NB4 (cell line): Measurements from ENCODE around the gene ATP2A3.

Source experiments
- DNase-seq: peaks from one replicate; pipeline ENCODE4 v3.0.0; 2010; ENCODE audit warnings: low read depth
- H3K4me3 ChIP-seq: one replicate; pipeline ENCODE4 v1.5.1; 2011; ENCODE audit warnings: mild to moderate bottlenecking, low read depth, low read length, moderate library complexity
- MAX ChIP-seq: IDR thresholded peaks from 2 replicates; pipeline ENCODE4 v1.6.1; 2011; ENCODE audit warnings: low read depth, low read length
- MYC ChIP-seq: IDR thresholded peaks from 2 replicates; pipeline ENCODE4 v1.6.1; 2011; ENCODE audit warnings: low read depth, low read length
- POLR2A ChIP-seq: IDR thresholded peaks from 2 replicates; pipeline ENCODE4 v1.6.1; 2011; ENCODE audit warnings: mild to moderate bottlenecking; ENCODE audit not compliant: insufficient read length; ENCODE audit errors: extremely low read depth
- TF ChIP-seq, protein P1 (sequence below): IDR thresholded peaks from one replicate; pipeline ENCODE4 v1.5.1; 2012; ENCODE audit warnings: low read depth, low read length

The ATP2A3 gene

DNA sequence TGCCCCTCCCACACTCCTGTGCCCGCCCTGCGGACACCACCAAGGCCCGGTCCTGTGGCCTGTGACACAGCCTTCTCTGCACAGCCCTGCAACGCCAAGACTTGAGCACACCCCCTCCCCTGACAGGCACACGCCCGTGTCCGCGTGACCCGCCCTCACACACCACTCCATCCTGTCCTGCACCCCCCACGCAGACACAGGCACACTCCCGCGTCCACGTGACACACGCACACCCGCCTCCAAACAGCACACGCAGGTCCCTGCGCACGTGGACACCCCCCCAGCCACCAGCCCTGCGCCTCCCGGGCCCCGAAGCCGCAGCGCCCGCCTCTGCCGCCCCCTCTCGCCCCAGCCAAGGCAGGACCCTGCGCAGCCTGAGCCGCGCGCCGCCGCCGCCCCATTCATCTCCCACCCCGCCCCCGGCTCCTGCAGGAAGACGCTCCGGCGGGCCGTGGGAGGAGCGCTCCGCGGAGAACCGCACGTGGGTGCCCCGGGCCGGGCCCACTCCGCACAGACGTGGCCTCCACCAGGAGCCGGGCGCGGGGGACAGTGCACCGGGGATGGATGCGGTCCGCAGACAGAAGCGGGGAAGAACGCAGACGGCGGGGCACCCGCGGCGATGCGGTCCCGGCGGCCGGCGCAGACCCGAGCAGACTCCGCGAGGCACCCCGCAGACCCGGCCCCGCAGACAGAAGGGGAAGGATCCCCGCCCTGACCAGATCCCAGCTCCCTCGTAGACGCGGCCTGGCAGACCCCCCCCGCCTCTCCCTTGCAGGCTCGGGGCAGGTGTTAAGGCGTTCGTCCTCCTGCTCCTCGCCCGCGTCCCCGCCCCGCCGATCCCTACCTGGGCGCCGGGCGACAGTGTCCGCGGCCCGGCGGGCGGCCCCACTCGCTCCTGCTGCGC, 71.9 kb downstream of the ATP2A3 start:
- H3K4me3 ChIP-seq, result peak overlapping the region; percentile 36
- TF ChIP-seq MYC, result peak; percentile 74
- TF ChIP-seq MAX, result peak; percentile 91
- no peak for TF ChIP-seq POLR2A
- TF ChIP-seq, protein P1, sequence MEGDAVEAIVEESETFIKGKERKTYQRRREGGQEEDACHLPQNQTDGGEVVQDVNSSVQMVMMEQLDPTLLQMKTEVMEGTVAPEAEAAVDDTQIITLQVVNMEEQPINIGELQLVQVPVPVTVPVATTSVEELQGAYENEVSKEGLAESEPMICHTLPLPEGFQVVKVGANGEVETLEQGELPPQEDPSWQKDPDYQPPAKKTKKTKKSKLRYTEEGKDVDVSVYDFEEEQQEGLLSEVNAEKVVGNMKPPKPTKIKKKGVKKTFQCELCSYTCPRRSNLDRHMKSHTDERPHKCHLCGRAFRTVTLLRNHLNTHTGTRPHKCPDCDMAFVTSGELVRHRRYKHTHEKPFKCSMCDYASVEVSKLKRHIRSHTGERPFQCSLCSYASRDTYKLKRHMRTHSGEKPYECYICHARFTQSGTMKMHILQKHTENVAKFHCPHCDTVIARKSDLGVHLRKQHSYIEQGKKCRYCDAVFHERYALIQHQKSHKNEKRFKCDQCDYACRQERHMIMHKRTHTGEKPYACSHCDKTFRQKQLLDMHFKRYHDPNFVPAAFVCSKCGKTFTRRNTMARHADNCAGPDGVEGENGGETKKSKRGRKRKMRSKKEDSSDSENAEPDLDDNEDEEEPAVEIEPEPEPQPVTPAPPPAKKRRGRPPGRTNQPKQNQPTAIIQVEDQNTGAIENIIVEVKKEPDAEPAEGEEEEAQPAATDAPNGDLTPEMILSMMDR, result no peak
- peak; percentile 73 for DNase-seq

- no peak for DNase-seq
These were observed 72.6 kb downstream of the ATP2A3 start for GRCh38 chr17:3891626-3892094.

DNA sequence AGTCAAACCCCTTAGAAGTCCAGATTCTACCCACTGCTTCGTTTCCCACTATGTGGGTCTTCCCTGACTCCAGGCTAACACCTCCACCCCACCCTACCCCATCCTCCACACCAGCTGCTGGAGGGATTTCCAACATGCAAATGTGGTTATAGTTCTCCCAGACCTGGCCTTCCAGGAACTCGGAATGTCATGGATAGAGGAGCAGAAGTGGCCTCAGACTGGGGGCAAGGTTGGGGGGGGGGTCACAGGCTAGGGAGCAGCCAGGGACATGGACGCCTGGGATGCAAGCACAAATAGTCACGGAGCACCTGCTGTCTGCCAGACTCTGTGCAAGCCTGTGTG, 73.4 kb downstream of the ATP2A3 start:
- TF ChIP-seq MAX (no peak), POLR2A (no peak), MYC (no peak)
- TF ChIP-seq, protein P1, result no peak

More at GRCh38 chr17:3891626-3892094, 72.6 kb downstream of the ATP2A3 start:
- TF ChIP-seq, protein P1, result no peak
- TF ChIP-seq MAX (no peak), POLR2A (no peak), MYC (no peak)
- H3K4me3 ChIP-seq, result peak overlapping the region; percentile 25

DNA sequence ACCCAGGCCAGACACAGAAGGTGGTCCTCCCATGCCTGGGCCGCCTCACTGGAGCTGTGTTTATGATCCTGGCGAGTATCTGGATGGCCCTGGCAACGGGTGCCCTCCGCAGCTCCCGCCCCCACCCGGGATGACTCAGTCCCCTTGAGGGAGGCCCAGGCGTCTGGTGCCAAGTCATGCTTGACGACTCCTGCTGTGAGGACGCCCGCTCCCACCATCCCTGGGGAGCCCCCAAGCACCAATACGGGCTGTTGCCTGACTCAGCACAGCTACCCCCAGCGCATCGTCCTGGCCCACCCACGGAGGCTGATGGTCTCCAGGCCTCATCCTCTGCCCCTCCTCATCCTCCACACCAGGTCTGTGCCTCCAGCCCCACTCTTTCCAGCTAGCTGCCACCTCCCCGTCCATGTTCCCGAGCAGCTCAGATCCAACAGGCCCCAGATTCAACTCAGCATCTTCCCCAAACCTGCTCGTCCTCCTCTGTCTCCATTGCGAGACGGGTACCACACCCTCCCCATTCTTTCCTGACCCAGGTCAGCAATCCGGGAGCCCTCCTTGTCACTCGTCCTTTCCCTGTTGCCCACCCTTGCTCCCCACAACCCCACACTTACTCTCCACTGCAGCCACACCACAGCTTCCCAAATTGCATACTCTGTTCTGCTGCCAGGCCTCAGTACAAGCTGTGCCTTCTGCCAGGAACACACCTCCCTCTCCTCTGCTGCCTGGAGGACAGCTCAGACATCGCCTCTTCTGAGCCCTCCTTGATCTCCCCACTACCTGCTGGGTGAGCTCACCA, 74.0 kb downstream of the ATP2A3 start:
- DNase-seq, result peak; percentile 94
- TF ChIP-seq, protein P1, result no peak
- TF ChIP-seq MAX, result peak; percentile 13; the same call in 1 of the 2 replicates
- no peak overlapping the region for H3K4me3 ChIP-seq

More for the DNA sequence above, 73.4 kb downstream of the ATP2A3 start:
- DNase-seq, result no peak
- H3K4me3 ChIP-seq, result no peak overlapping the region

GRCh38 chr17:3889325-3890012, 74.8 kb downstream of the ATP2A3 start:
- DNase-seq, result no peak
- no peak overlapping the region for H3K4me3 ChIP-seq
- TF ChIP-seq, protein P1, result no peak
- TF ChIP-seq MAX (no peak), MYC (no peak), POLR2A (no peak)
